Neural cell (in vitro differentiated cells): ENCODE data around the gene ATG4C. TPM values are rescaled to one million over a fixed set of nuclear protein-coding genes. Genes with fewer than 3 reads are reported as not detected.

Experiments
- H2AFZ ChIP-seq: fragments of 200-600, 300-800 bp; sonication (generic), shearing (Covaris generic); 2 replicates; pipeline ENCODE4 v1.6.0; 2014; ENCODE audit warnings: low read depth, mild to moderate bottlenecking, antibody characterized with exemption, low read length, moderate library complexity
- H3F3A ChIP-seq: fragments of 200-600 bp; shearing (Covaris generic); 2 replicates; pipeline ENCODE4 v1.6.1; 2016; ENCODE audit warnings: mild to moderate bottlenecking, moderate library complexity, mixed read lengths, antibody characterized with exemption, low read length; ENCODE audit not compliant: insufficient read depth, poor library complexity, severe bottlenecking
- H3K27ac ChIP-seq: fragments of 200-600, 300-800 bp; sonication (generic), shearing (Covaris generic); 2 replicates; pipeline ENCODE4 v1.5.1; 2014; ENCODE audit warnings: mild to moderate bottlenecking, low read length, moderate library complexity
- H3K27me3 ChIP-seq: fragments of 300-800, 200-600 bp; sonication (generic), shearing (Covaris generic); 2 replicates; pipeline ENCODE4 v1.6.0; 2014; ENCODE audit warnings: mild to moderate bottlenecking, low read depth, low read length, moderate library complexity; ENCODE audit not compliant: insufficient read depth
- H3K36me3 ChIP-seq: fragments of 300-800, 200-600 bp; sonication (generic), shearing (Covaris generic); 2 replicates; pipeline ENCODE4 v1.5.1; 2014; ENCODE audit warnings: mild to moderate bottlenecking, antibody characterized with exemption, low read length, moderate library complexity; ENCODE audit not compliant: insufficient read depth
- H3K4me2 ChIP-seq: fragments of 300-800, 200-600 bp; sonication (generic), shearing (Covaris generic); 2 replicates; pipeline ENCODE4 v1.6.0; 2014; ENCODE audit warnings: mild to moderate bottlenecking, low read length
- H3K4me3 ChIP-seq: fragments of 300-800, 200-600 bp; sonication (generic), shearing (Covaris generic); 2 replicates; pipeline ENCODE4 v1.5.1; 2014; ENCODE audit warnings: mild to moderate bottlenecking, low read length, moderate library complexity
- H3K79me2 ChIP-seq: fragments of 200-600 bp; shearing (Covaris generic); replicated peaks from 2 replicates; pipeline ENCODE4 v1.6.0; 2014; ENCODE audit warnings: mild to moderate bottlenecking, low read length, moderate library complexity; ENCODE audit not compliant: insufficient read depth
- H3K9ac ChIP-seq: fragments of 300-800, 200-600 bp; sonication (generic), shearing (Covaris generic); 2 replicates; pipeline ENCODE4 v1.6.1; 2016; ENCODE audit warnings: mild to moderate bottlenecking, low read length, mixed read lengths
- H3K9me2 ChIP-seq: fragments of 200-600 bp; shearing (Covaris generic); 2 replicates; pipeline ENCODE4 v1.6.1; 2016; ENCODE audit warnings: mild to moderate bottlenecking, low read length, mixed read lengths; ENCODE audit not compliant: insufficient read depth
- H3K9me3 ChIP-seq: fragments of 200-600, 300-800 bp; sonication (generic), shearing (Covaris generic); 2 replicates; pipeline ENCODE4 v1.6.1; 2016; ENCODE audit warnings: mild to moderate bottlenecking, mixed run types, low read length, moderate library complexity, mixed read lengths
- H4K20me1 ChIP-seq: fragments of 200-600 bp; shearing (Covaris generic); 2 replicates; pipeline ENCODE4 v1.6.1; 2016; ENCODE audit warnings: mild to moderate bottlenecking, mixed run types; ENCODE audit not compliant: insufficient read depth
- EP300 ChIP-seq: fragments of 450-650 bp; conservative IDR thresholded peaks from 2 replicates; pipeline ENCODE4 v1.6.1; 2014; ENCODE audit warnings: antibody characterized with exemption, mild to moderate bottlenecking, moderate library complexity; ENCODE audit not compliant: poor library complexity, severe bottlenecking
- EZH2 ChIP-seq: fragments of 200-600, 300-800 bp; shearing (Covaris generic), sonication (generic); IDR thresholded peaks from 2 replicates; pipeline ENCODE4 v1.6.1; 2014; ENCODE audit warnings: antibody characterized with exemption, low read length, borderline replicate concordance, mild to moderate bottlenecking; ENCODE audit not compliant: insufficient read depth, poor library complexity, severe bottlenecking
- MXI1 ChIP-seq: fragments of 450-650 bp; conservative IDR thresholded peaks from 2 replicates; pipeline ENCODE4 v1.6.1; 2014; ENCODE audit warnings: antibody characterized with exemption, mild to moderate bottlenecking; ENCODE audit not compliant: poor library complexity, severe bottlenecking
- POLR2AphosphoS5 ChIP-seq: IDR thresholded peaks from 2 replicates; pipeline ENCODE4 v1.6.1; 2012
- RAD21 ChIP-seq: fragments of 450-650 bp; conservative IDR thresholded peaks from 2 replicates; pipeline ENCODE4 v1.6.1; 2014; ENCODE audit warnings: antibody characterized with exemption, mild to moderate bottlenecking, moderate library complexity
- SMC3 ChIP-seq: fragments of 450-650 bp; conservative IDR thresholded peaks from 2 replicates; pipeline ENCODE4 v1.6.1; 2014; ENCODE audit warnings: antibody characterized with exemption, mild to moderate bottlenecking, moderate library complexity; ENCODE audit not compliant: poor library complexity
- TAF1 ChIP-seq: IDR thresholded peaks from 2 replicates; pipeline ENCODE4 v1.6.1; 2012; ENCODE audit warnings: low read depth
- polyA plus RNA-seq: library from polyadenylated mRNA; depleted of rRNA; stranded (reverse); fragments of >200 nt; gene quantifications from 2 replicates; pipeline ENCODE4 v1.2.3, GENCODE V29; 2014
- TF ChIP-seq, protein P1 (sequence below): IDR thresholded peaks from 2 replicates; pipeline ENCODE4 v1.6.1; 2012; ENCODE audit warnings: borderline replicate concordance
- TF ChIP-seq, protein P2 (sequence below): fragments of 450-650 bp; IDR thresholded peaks from 2 replicates; pipeline ENCODE4 v1.5.1; 2014; ENCODE audit warnings: antibody characterized with exemption, mild to moderate bottlenecking, moderate library complexity; ENCODE audit not compliant: poor library complexity, severe bottlenecking

The ATG4C gene
- polyA plus RNA-seq, 1 donor from 2014 or later, result 11.0 TPM

DNA sequence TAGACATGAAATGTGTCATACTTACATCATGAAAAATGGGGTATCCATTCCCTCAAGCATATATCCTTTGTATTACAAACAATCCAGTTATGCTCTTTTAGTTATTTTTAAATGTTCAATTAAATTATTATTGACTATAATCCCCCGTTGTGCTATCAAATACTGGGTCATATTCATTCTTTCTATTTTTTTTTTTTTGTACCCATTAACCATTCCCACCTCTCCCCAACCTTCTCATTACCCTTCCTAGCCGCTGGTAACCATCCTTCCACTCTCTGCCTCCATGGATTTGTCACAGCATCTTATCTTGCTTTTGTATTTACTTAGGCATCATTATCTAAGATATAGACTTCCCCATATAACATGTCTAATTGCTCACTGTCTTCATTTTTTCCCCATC is 15.8 kb downstream of the ATG4C start:
- Histone ChIP-seq H3K9me2 (no peaks in the 10 kb centered on the region), H3K9me3 (no peaks in the 10 kb centered on the region), H3K4me2 (no peak overlapping the region), H3K79me2 (no peaks in the 10 kb centered on the region), H3K27me3 (no peaks in the 10 kb centered on the region), H4K20me1 (no peaks in the 10 kb centered on the region), H3K9ac (no peak overlapping the region), H3F3A (no peaks in the 10 kb centered on the region), H2AFZ (no peak overlapping the region), H3K4me3 (no peak overlapping the region), H3K27ac (no peak overlapping the region), H3K36me3 (no peaks in the 10 kb centered on the region)
- TF ChIP-seq, protein P1, sequence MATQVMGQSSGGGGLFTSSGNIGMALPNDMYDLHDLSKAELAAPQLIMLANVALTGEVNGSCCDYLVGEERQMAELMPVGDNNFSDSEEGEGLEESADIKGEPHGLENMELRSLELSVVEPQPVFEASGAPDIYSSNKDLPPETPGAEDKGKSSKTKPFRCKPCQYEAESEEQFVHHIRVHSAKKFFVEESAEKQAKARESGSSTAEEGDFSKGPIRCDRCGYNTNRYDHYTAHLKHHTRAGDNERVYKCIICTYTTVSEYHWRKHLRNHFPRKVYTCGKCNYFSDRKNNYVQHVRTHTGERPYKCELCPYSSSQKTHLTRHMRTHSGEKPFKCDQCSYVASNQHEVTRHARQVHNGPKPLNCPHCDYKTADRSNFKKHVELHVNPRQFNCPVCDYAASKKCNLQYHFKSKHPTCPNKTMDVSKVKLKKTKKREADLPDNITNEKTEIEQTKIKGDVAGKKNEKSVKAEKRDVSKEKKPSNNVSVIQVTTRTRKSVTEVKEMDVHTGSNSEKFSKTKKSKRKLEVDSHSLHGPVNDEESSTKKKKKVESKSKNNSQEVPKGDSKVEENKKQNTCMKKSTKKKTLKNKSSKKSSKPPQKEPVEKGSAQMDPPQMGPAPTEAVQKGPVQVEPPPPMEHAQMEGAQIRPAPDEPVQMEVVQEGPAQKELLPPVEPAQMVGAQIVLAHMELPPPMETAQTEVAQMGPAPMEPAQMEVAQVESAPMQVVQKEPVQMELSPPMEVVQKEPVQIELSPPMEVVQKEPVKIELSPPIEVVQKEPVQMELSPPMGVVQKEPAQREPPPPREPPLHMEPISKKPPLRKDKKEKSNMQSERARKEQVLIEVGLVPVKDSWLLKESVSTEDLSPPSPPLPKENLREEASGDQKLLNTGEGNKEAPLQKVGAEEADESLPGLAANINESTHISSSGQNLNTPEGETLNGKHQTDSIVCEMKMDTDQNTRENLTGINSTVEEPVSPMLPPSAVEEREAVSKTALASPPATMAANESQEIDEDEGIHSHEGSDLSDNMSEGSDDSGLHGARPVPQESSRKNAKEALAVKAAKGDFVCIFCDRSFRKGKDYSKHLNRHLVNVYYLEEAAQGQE, result no peak
- TF ChIP-seq SMC3 (no peak), EZH2 (no peak), RAD21 (no peak), TAF1 (no peak), MXI1 (no peak), EP300 (no peak), POLR2AphosphoS5 (no peak)
- TF ChIP-seq, protein P2, sequence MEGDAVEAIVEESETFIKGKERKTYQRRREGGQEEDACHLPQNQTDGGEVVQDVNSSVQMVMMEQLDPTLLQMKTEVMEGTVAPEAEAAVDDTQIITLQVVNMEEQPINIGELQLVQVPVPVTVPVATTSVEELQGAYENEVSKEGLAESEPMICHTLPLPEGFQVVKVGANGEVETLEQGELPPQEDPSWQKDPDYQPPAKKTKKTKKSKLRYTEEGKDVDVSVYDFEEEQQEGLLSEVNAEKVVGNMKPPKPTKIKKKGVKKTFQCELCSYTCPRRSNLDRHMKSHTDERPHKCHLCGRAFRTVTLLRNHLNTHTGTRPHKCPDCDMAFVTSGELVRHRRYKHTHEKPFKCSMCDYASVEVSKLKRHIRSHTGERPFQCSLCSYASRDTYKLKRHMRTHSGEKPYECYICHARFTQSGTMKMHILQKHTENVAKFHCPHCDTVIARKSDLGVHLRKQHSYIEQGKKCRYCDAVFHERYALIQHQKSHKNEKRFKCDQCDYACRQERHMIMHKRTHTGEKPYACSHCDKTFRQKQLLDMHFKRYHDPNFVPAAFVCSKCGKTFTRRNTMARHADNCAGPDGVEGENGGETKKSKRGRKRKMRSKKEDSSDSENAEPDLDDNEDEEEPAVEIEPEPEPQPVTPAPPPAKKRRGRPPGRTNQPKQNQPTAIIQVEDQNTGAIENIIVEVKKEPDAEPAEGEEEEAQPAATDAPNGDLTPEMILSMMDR, result no peak

DNA sequence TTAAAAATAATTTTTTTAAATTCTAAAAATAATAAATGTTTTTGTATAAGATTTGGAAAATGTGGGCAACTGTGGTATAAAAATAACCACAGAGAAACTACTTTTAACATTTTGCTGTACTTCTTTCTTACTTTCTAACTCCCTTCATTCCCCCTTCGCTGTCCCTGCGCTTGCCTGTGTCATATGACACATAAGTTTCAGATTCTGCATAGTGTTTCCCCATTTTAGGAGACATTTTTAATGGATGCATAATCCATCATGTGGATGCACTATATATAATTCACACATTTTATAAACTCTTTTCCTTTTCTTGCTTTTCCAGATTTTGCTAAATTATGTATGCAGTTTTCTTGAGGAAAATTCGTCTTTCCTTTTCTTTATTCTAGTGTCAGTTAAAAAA is 16.3 kb downstream of the ATG4C start:
- H3K27ac ChIP-seq, result no peak overlapping the region
- no peaks in the 10 kb centered on the region for H4K20me1 ChIP-seq
- no peaks in the 10 kb centered on the region for H3K9me3 ChIP-seq
- H2AFZ ChIP-seq, result no peak overlapping the region
- no peaks in the 10 kb centered on the region for H3F3A ChIP-seq
- no peaks in the 10 kb centered on the region for H3K36me3 ChIP-seq
- H3K9me2 ChIP-seq, result no peaks in the 10 kb centered on the region
- H3K9ac ChIP-seq, result no peak overlapping the region
- no peaks in the 10 kb centered on the region for H3K27me3 ChIP-seq
- TF ChIP-seq MXI1, result no peak
- no peak for TF ChIP-seq POLR2AphosphoS5
- no peak for TF ChIP-seq RAD21
- TF ChIP-seq EP300, result no peak
- H3K4me3 ChIP-seq, result no peak overlapping the region
- H3K4me2 ChIP-seq, result no peak overlapping the region
- H3K79me2 ChIP-seq, result no peaks in the 10 kb centered on the region

DNA sequence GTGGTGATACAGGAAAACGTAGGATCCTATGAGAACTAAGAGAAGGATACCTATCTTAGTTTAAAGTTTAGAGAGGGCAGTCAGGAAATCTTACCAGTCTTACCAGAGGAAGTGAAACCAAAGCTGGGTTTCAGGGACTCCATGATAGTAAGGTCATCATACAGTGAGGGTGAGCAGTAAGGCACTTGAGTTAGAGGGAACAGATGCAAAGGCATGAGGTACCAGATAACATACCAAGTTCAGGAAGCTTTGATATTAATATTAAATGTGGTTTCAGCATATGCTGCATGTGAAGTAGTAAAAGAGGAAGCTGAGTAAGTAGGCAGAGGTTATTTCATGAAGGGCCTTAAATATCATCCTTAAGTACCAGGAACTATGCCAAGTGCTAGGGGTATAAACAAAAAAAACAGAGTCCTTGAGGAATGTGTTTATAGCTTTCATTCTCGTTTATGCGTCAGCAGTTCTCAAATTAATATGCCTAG is 16.9 kb downstream of the ATG4C start:
- H3K9me2 ChIP-seq, result no peaks in the 10 kb centered on the region
- no peaks in the 10 kb centered on the region for H3K27me3 ChIP-seq
- H3K9me3 ChIP-seq, result no peaks in the 10 kb centered on the region
- H3K79me2 ChIP-seq, result no peaks in the 10 kb centered on the region
- H3K36me3 ChIP-seq, result no peaks in the 10 kb centered on the region
- no peak overlapping the region for H3K4me3 ChIP-seq
- no peaks in the 10 kb centered on the region for H3F3A ChIP-seq
- H3K4me2 ChIP-seq, result no peak overlapping the region
- H4K20me1 ChIP-seq, result no peaks in the 10 kb centered on the region
- H3K9ac ChIP-seq, result no peak overlapping the region
- TF ChIP-seq TAF1 (no peak), EP300 (no peak), SMC3 (no peak), EZH2 (no peak), MXI1 (no peak), RAD21 (no peak), POLR2AphosphoS5 (no peak)
- TF ChIP-seq, protein P1, result no peak
- TF ChIP-seq, protein P2, result no peak
- H3K27ac ChIP-seq, result no peak overlapping the region
- H2AFZ ChIP-seq, result no peak overlapping the region
